ENCODE measurements around the gene FOXD4L1. TPM values are rescaled to one million over a fixed set of nuclear protein-coding genes. Genes with fewer than 3 reads are reported as not detected.
"Not testable (repeated sequence)": the region's sequence is repeated elsewhere in the genome, so short reads cannot be mapped to it uniquely, and the experiment has no call there.

The FOXD4L1 gene
- total and polyA plus RNA-seq, 10 donors, result 0.13 to 0.68 (median 0.20) TPM; not detected in 4

GRCh38 chr2:113503094-113504042 is 4.9 kb downstream of the FOXD4L1 start:
- H3K27ac ChIP-seq; intact Hi-C loops (cut with DNase I; ENCODE audit: low total_unique reads); H3K36me3 ChIP-seq; H3K9me3 ChIP-seq: not testable (repeated sequence)
- peak in 1 of 3 donors; percentile 52 for TF ChIP-seq POLR2AphosphoS5 (IDR thresholded peaks at IDR 0.05)
- DNase-seq, result peak; percentile 80
- WGBS, 5 donors, result 0 to 2% (median 1%) methylated on average over 12 to 116 of the region's 116 CpGs; no CpG with 5 or more reads in 1 of the 5 donors
- H3K4me3 ChIP-seq, result peak overlapping the region; percentile 24 to 75 (median 44)
- peaks cover 0 to 45% (median 36%) of the 10 kb centered on the region in 6 donors for H3K4me1 ChIP-seq
- peaks cover 0 to 84% (median 14%) of the 10 kb centered on the region in 7 donors for H3K27me3 ChIP-seq (replicated peaks in 1 of 7)

- DNase-seq; H3K36me3 ChIP-seq; H3K9me3 ChIP-seq; H3K27ac ChIP-seq; intact Hi-C loops (cut with DNase I; ENCODE audit: low total_unique reads): not testable (repeated sequence)
- WGBS, 5 donors, result 3 to 7% (median 5%) methylated on average over 7 to 21 of the region's 23 CpGs
- Histone ChIP-seq H3K4me1 (peaks cover 0 to 43% (median 35%) of the 10 kb centered on the region in 6 donors), H3K4me3 (peak overlapping the region in 5 of 8 donors; percentile 41 to 75 (median 49)), H3K27me3 (replicated peaks in 1 of 7) (peaks cover 0 to 86% (median 14%) of the 10 kb centered on the region in 7 donors)
Observed at GRCh38 chr2:113504081-113504480, 5.6 kb downstream of the FOXD4L1 start.

DNA sequence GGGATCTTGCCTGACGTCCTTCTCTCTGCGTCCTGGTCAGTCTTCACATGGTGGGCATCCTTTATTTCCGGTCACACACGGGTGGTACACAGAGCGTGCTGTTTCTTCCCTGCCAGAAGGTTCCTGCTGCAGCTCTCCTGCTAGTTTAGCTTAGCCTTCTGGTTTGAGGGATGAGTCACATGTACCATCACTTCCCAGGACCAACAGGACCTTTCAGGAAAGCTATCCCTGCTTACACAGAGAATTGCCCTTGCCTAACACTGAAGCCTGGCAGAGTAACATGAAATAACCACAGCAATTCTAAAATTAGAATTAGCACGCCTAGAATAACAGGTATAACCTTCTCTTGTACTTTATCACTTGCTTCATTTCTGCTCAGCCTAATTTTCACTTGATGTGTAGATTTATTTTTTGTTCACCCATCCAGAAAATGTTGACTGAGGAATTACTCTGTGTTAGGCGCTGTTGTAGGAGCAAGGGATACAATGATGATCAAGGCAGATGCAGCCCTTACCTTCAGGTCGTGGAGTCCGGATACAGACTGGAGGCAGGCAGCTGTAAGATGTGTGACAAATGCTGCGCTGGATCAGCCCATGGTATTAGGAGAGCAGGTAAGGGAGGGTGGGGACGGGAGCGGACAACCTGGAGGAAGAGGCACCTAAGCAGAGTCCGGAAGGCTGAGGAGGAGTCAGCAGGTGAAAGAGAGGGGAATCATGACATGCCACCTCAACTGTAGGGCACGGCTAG is 9.1 kb downstream of the FOXD4L1 start:
- H3K9me3 ChIP-seq; H3K36me3 ChIP-seq; intact Hi-C loops (cut with DNase I; ENCODE audit: low total_unique reads); H3K4me3 ChIP-seq; DNase-seq; H3K27ac ChIP-seq: not testable (repeated sequence)
- 20 to 27% (median 21%) methylated on average over 8 to 13 of the region's 14 CpGs for WGBS, 5 donors
- Histone ChIP-seq H3K4me1 (peaks cover 0 to 18% (median 17%) of the 10 kb centered on the region in 6 donors), H3K27me3 (replicated peaks in 1 of 7) (peaks cover 0 to 63% (median 8%) of the 10 kb centered on the region in 7 donors)

- H3K4me3 ChIP-seq; H3K9me3 ChIP-seq; intact Hi-C loops (cut with DNase I; ENCODE audit: low total_unique reads); DNase-seq; H3K27ac ChIP-seq; H3K36me3 ChIP-seq: not testable (repeated sequence)
- H3K4me1 ChIP-seq, result peaks cover 0 to 12% (median 11%) of the 10 kb centered on the region in 6 donors
- H3K27me3 ChIP-seq (replicated peaks in 1 of 7), result peaks cover 0 to 57% (median 5%) of the 10 kb centered on the region in 7 donors
- WGBS, 5 donors, result 30 to 55% (median 49%) methylated on average over 9 to 11 of the region's 11 CpGs
Observed at GRCh38 chr2:113508187-113508586, 9.7 kb downstream of the FOXD4L1 start.

DNA sequence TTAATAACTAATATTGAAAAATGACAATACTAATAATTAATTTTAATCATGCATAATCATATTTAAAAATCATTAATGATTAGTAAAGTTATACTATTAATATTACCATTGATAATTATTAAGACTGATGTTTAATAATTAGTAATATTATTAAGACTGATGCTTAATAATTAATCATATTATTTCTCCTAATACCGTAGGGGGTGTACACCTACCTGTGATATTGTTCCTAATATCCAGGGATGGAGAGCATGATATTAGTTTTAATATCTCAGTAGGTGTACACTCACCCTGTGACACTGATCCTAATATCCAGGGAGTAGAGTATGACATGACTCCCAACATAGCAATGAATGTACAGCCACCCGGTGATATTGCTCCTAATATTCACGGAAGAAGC is 12.4 kb downstream of the FOXD4L1 start:
- peaks cover 0 to 35% (median 0%) of the 10 kb centered on the region in 7 donors for H3K27me3 ChIP-seq (replicated peaks in 1 of 7)
- H3K4me3 ChIP-seq; H3K9me3 ChIP-seq; H3K27ac ChIP-seq; DNase-seq; H3K36me3 ChIP-seq; intact Hi-C loops (cut with DNase I; ENCODE audit: low total_unique reads); H3K4me1 ChIP-seq: not testable (repeated sequence)
- WGBS, 5 donors, result 79 to 100% (median 85%) methylated on average over 1 to 2 of the region's 3 CpGs; no CpG with 5 or more reads in 2 of the 5 donors

DNA sequence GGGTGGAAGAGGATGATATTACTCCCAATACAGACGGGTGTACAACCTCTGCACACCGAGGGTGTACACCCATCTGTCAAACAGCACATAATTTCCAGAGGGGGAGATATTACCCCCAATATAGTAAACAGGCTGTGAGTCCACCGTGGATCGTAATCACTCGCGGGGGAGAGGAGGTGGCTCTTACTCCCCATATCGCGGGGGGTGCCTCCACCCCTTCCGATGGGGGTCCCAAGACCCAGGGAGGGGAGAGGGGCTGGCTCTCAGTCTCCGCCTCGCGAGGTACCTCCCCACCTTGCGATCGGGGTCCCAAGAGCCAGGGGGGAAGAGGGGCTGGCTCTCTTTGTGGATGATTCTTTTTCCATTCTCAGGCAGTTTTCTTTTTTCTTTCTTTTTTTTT is 13.4 kb downstream of the FOXD4L1 start:
- DNase-seq; H3K27ac ChIP-seq; H3K4me1 ChIP-seq; H3K36me3 ChIP-seq; H3K4me3 ChIP-seq; intact Hi-C loops (cut with DNase I; ENCODE audit: low total_unique reads); H3K9me3 ChIP-seq: not testable (repeated sequence)
- H3K27me3 ChIP-seq (replicated peaks in 1 of 7), result peaks cover 0 to 30% (median 0%) of the 10 kb centered on the region in 7 donors
- WGBS, 5 donors, result 84 to 89% (median 85%) methylated on average over 10 to 14 of the region's 14 CpGs

GRCh38 chr2:113515457-113515856 is 17.0 kb downstream of the FOXD4L1 start:
- H3K36me3 ChIP-seq; DNase-seq; H3K4me3 ChIP-seq; H3K9me3 ChIP-seq; H3K4me1 ChIP-seq; H3K27me3 ChIP-seq (replicated peaks in 1 of 7); intact Hi-C loops (cut with DNase I; ENCODE audit: low total_unique reads); H3K27ac ChIP-seq: not testable (repeated sequence)
- WGBS, 5 donors, result 83 to 99% (median 89%) methylated on average over 6 to 8 of the region's 8 CpGs

DNA sequence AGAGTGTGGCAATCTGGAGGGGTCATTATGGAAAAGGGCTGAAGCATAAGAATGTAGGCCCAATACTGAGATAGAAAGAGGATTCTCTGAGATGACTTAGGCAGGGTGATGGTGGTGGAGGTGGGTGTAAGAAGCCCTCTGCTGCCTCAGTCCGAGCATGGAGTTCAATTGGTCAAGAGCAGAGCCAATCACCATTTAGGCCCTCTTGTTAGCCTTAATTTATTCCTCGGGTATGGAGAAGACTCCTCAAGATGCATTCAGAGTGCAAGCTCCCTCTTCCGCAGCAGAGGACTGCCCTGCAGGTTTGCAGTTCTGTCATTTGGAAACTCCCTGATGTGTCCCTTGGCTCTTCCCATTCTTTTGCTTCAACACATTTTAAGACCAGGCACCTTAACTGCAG is 17.5 kb downstream of the FOXD4L1 start:
- DNase-seq; H3K36me3 ChIP-seq; H3K27ac ChIP-seq; H3K27me3 ChIP-seq (replicated peaks in 1 of 7); H3K4me3 ChIP-seq; H3K9me3 ChIP-seq; intact Hi-C loops (cut with DNase I; ENCODE audit: low total_unique reads); H3K4me1 ChIP-seq: not testable (repeated sequence)
- 82 to 95% (median 86%) methylated on average over 3 of the region's 3 CpGs for WGBS, 5 donors

GRCh38 chr2:113517025-113517424 is 18.6 kb downstream of the FOXD4L1 start:
- intact Hi-C loops (cut with DNase I; ENCODE audit: low total_unique reads); H3K36me3 ChIP-seq; H3K4me1 ChIP-seq; H3K9me3 ChIP-seq; H3K4me3 ChIP-seq; H3K27me3 ChIP-seq (replicated peaks in 1 of 7); DNase-seq; H3K27ac ChIP-seq: not testable (repeated sequence)
- WGBS, 5 donors, result 18 to 60% methylated on average over 1 of the region's 2 CpGs; no CpG with 5 or more reads in 3 of the 5 donors

DNA sequence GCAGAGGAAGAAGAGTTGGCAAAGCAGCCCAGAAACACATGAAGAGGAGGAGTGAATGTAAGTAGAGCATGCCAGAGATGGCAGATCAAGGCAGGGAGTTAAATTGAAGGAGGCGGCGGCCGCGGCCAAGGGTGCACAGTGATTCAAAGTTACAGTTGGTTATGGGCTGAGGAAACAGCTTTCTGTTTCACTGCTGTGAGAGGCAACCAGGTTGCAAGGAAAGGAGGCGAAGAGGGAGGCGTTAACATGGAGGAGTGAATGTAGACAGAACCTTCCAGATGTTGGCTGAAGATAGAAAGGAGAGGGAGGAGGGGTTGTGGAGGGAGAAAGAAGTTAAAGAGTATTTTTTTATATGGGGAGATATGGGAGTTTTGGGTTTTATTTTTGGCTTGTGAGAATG is 22.4 kb downstream of the FOXD4L1 start:
- intact Hi-C loops (cut with DNase I; ENCODE audit: low total_unique reads); DNase-seq: not testable (repeated sequence)
- WGBS, 5 donors, result 68 to 84% (median 77%) methylated on average over 6 of the region's 6 CpGs

More for the DNA sequence above, 22.4 kb downstream of the FOXD4L1 start:
- H3K27ac ChIP-seq; H3K4me1 ChIP-seq; H3K4me3 ChIP-seq; H3K27me3 ChIP-seq (replicated peaks in 1 of 7); H3K36me3 ChIP-seq; H3K9me3 ChIP-seq: not testable (repeated sequence)

Data from spleen (tissue), 11 donors.